ENCODE results near the gene CDC42EP3.

The CDC42EP3 gene

GRCh38 chr2:37705191-37705590, 33.7 kb upstream of the CDC42EP3 start:
- H3K4me3 ChIP-seq (ENCODE audit: low read depth, low read length) = no peak overlapping the region
- H3K9me3 ChIP-seq (ENCODE audit: control insufficient read depth, insufficient read depth, low read length) = no peaks in the 10 kb centered on the region

GRCh38 chr2:37698931-37699481, 27.6 kb upstream of the CDC42EP3 start:
- Histone ChIP-seq H3K9me3 (ENCODE audit: control insufficient read depth, insufficient read depth, low read length) (no peaks in the 10 kb centered on the region), H3K4me1 (ENCODE audit: control insufficient read depth, insufficient read depth, low read length) (no peaks in the 10 kb centered on the region), H3K27me3 (ENCODE audit: control insufficient read depth, insufficient read depth, low read length) (no peaks in the 10 kb centered on the region), H3K36me3 (ENCODE audit: control insufficient read depth, insufficient read depth, low read length) (no peaks in the 10 kb centered on the region), H3K4me3 (ENCODE audit: low read depth, low read length) (no peak overlapping the region), H3K9ac (ENCODE audit: low read depth, low read length) (no peak overlapping the region)

More at GRCh38 chr2:37705191-37705590, 33.7 kb upstream of the CDC42EP3 start:
- Histone ChIP-seq H3K4me1 (ENCODE audit: control insufficient read depth, insufficient read depth, low read length) (no peaks in the 10 kb centered on the region), H3K27me3 (ENCODE audit: control insufficient read depth, insufficient read depth, low read length) (no peaks in the 10 kb centered on the region), H3K9ac (ENCODE audit: low read depth, low read length) (no peak overlapping the region), H3K36me3 (ENCODE audit: control insufficient read depth, insufficient read depth, low read length) (no peaks in the 10 kb centered on the region)

GRCh38 chr2:37695336-37695735, 23.9 kb upstream of the CDC42EP3 start:
- Histone ChIP-seq H3K4me1 (ENCODE audit: control insufficient read depth, insufficient read depth, low read length) (no peaks in the 10 kb centered on the region), H3K9ac (ENCODE audit: low read depth, low read length) (no peak overlapping the region), H3K9me3 (ENCODE audit: control insufficient read depth, insufficient read depth, low read length) (no peaks in the 10 kb centered on the region), H3K4me3 (ENCODE audit: low read depth, low read length) (no peak overlapping the region), H3K27me3 (ENCODE audit: control insufficient read depth, insufficient read depth, low read length) (no peaks in the 10 kb centered on the region), H3K36me3 (ENCODE audit: control insufficient read depth, insufficient read depth, low read length) (no peaks in the 10 kb centered on the region)

- Histone ChIP-seq H3K36me3 (ENCODE audit: control insufficient read depth, insufficient read depth, low read length) (no peaks in the 10 kb centered on the region), H3K9me3 (ENCODE audit: control insufficient read depth, insufficient read depth, low read length) (no peaks in the 10 kb centered on the region), H3K4me1 (ENCODE audit: control insufficient read depth, insufficient read depth, low read length) (no peaks in the 10 kb centered on the region), H3K9ac (ENCODE audit: low read depth, low read length) (no peak overlapping the region), H3K27me3 (ENCODE audit: control insufficient read depth, insufficient read depth, low read length) (no peaks in the 10 kb centered on the region), H3K4me3 (ENCODE audit: low read depth, low read length) (no peak overlapping the region)
These were observed 21.3 kb upstream of the CDC42EP3 start for GRCh38 chr2:37692711-37693110.

- Histone ChIP-seq H3K27me3 (ENCODE audit: control insufficient read depth, insufficient read depth, low read length) (no peaks in the 10 kb centered on the region), H3K4me3 (ENCODE audit: low read depth, low read length) (no peak overlapping the region), H3K9ac (ENCODE audit: low read depth, low read length) (no peak overlapping the region), H3K9me3 (ENCODE audit: control insufficient read depth, insufficient read depth, low read length) (no peaks in the 10 kb centered on the region), H3K36me3 (ENCODE audit: control insufficient read depth, insufficient read depth, low read length) (no peaks in the 10 kb centered on the region), H3K4me1 (ENCODE audit: control insufficient read depth, insufficient read depth, low read length) (no peaks in the 10 kb centered on the region)
These were observed 18.3 kb upstream of the CDC42EP3 start for GRCh38 chr2:37689751-37690150.

GRCh38 chr2:37688771-37689468, 17.5 kb upstream of the CDC42EP3 start:
- Histone ChIP-seq H3K4me3 (ENCODE audit: low read depth, low read length) (no peak overlapping the region), H3K27me3 (ENCODE audit: control insufficient read depth, insufficient read depth, low read length) (no peaks in the 10 kb centered on the region), H3K9me3 (ENCODE audit: control insufficient read depth, insufficient read depth, low read length) (no peaks in the 10 kb centered on the region), H3K9ac (ENCODE audit: low read depth, low read length) (no peak overlapping the region), H3K36me3 (ENCODE audit: control insufficient read depth, insufficient read depth, low read length) (no peaks in the 10 kb centered on the region), H3K4me1 (ENCODE audit: control insufficient read depth, insufficient read depth, low read length) (no peaks in the 10 kb centered on the region)

- no peak overlapping the region for H3K9ac ChIP-seq (ENCODE audit: low read depth, low read length)
- no peaks in the 10 kb centered on the region for H3K27me3 ChIP-seq (ENCODE audit: control insufficient read depth, insufficient read depth, low read length)
- H3K36me3 ChIP-seq (ENCODE audit: control insufficient read depth, insufficient read depth, low read length) = no peaks in the 10 kb centered on the region
- no peaks in the 10 kb centered on the region for H3K9me3 ChIP-seq (ENCODE audit: control insufficient read depth, insufficient read depth, low read length)
- no peaks in the 10 kb centered on the region for H3K4me1 ChIP-seq (ENCODE audit: control insufficient read depth, insufficient read depth, low read length)
- no peak overlapping the region for H3K4me3 ChIP-seq (ENCODE audit: low read depth, low read length)
These were observed 15.5 kb upstream of the CDC42EP3 start for GRCh38 chr2:37686792-37687526.

GRCh38 chr2:37684809-37685208, 13.4 kb upstream of the CDC42EP3 start:
- Histone ChIP-seq H3K4me1 (ENCODE audit: control insufficient read depth, insufficient read depth, low read length) (no peaks in the 10 kb centered on the region), H3K36me3 (ENCODE audit: control insufficient read depth, insufficient read depth, low read length) (no peaks in the 10 kb centered on the region), H3K9ac (ENCODE audit: low read depth, low read length) (no peak overlapping the region)

GRCh38 chr2:37683921-37684780, 12.7 kb upstream of the CDC42EP3 start:
- Histone ChIP-seq H3K9ac (ENCODE audit: low read depth, low read length) (no peak overlapping the region), H3K27me3 (ENCODE audit: control insufficient read depth, insufficient read depth, low read length) (no peaks in the 10 kb centered on the region), H3K9me3 (ENCODE audit: control insufficient read depth, insufficient read depth, low read length) (no peaks in the 10 kb centered on the region), H3K4me1 (ENCODE audit: control insufficient read depth, insufficient read depth, low read length) (no peaks in the 10 kb centered on the region), H3K4me3 (ENCODE audit: low read depth, low read length) (no peak overlapping the region), H3K36me3 (ENCODE audit: control insufficient read depth, insufficient read depth, low read length) (no peaks in the 10 kb centered on the region)

More at GRCh38 chr2:37684809-37685208, 13.4 kb upstream of the CDC42EP3 start:
- Histone ChIP-seq H3K27me3 (ENCODE audit: control insufficient read depth, insufficient read depth, low read length) (no peaks in the 10 kb centered on the region), H3K4me3 (ENCODE audit: low read depth, low read length) (no peak overlapping the region), H3K9me3 (ENCODE audit: control insufficient read depth, insufficient read depth, low read length) (no peaks in the 10 kb centered on the region)

GRCh38 chr2:37683241-37683640, 11.8 kb upstream of the CDC42EP3 start:
- Histone ChIP-seq H3K36me3 (ENCODE audit: control insufficient read depth, insufficient read depth, low read length) (no peaks in the 10 kb centered on the region), H3K9me3 (ENCODE audit: control insufficient read depth, insufficient read depth, low read length) (no peaks in the 10 kb centered on the region), H3K4me3 (ENCODE audit: low read depth, low read length) (no peak overlapping the region), H3K27me3 (ENCODE audit: control insufficient read depth, insufficient read depth, low read length) (no peaks in the 10 kb centered on the region), H3K9ac (ENCODE audit: low read depth, low read length) (no peak overlapping the region), H3K4me1 (ENCODE audit: control insufficient read depth, insufficient read depth, low read length) (no peaks in the 10 kb centered on the region)

GRCh38 chr2:37682473-37682872, 11.0 kb upstream of the CDC42EP3 start:
- Histone ChIP-seq H3K27me3 (ENCODE audit: control insufficient read depth, insufficient read depth, low read length) (no peaks in the 10 kb centered on the region), H3K9me3 (ENCODE audit: control insufficient read depth, insufficient read depth, low read length) (no peaks in the 10 kb centered on the region), H3K36me3 (ENCODE audit: control insufficient read depth, insufficient read depth, low read length) (no peaks in the 10 kb centered on the region), H3K9ac (ENCODE audit: low read depth, low read length) (no peak overlapping the region), H3K4me3 (ENCODE audit: low read depth, low read length) (no peak overlapping the region), H3K4me1 (ENCODE audit: control insufficient read depth, insufficient read depth, low read length) (no peaks in the 10 kb centered on the region)
